ENCODE data around the gene SMIM44. TPM values are rescaled to one million over a fixed set of nuclear protein-coding genes. Genes with fewer than 3 reads are reported as not detected.

The SMIM44 gene
- total RNA-seq, 1 experiment from 2014 or later, result not detected

DNA sequence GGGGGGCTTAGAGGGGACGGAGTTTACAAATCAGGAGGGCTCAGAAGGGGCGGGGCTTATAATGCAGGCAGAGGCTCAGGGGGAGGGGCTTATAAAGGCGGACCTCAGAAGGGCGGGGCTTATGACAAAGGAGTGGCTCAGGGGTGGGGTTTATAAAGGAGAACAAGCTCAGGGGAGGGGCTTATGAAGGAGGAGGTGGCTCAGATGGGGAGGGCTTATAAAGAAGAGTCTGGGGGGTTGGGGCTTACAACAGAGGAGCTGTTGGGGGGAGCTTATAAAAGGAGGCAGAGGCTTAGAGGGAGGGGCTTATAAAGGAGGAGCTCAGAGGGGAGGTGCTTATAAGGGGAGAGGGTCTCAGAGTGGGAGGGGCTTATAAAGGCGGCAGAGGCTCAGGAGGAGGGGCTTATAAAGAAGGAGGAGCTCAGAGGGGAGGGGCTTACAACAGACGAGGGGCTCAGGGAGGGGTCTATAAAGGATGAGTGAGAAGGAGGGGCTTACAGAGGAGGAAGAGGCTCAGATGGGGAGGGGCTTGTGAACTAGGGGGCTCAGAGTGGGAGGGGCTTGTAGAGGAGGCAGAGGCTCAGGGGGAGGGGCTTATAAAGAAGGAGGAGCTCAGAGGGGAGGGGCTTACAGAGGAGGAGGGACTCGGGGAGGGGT is 3.9 kb downstream of the SMIM44 start:
- CTCF ChIA-PET, result interaction anchor here (0.6 kb wide), 1 partner anchor 15 kb away, joined by 20 read pairs; no protein-coding TSS in a partner anchor
- peaks cover 5% of the 10 kb centered on the region; the same call in 1 of the 2 replicates for H3K4me1 ChIP-seq (replicated peaks; ENCODE audit: insufficient read depth)
- no peaks in the 10 kb centered on the region for H3K79me2 ChIP-seq (ENCODE audit: low read depth)
- POLR2A ChIA-PET (ENCODE audit: unreplicated experiment), result no interaction called here
- no peaks in the 10 kb centered on the region for H3K27me3 ChIP-seq (ENCODE audit: insufficient read depth, low read depth)
- H2AFZ ChIP-seq, result no peak overlapping the region
- intact Hi-C loops (cut with micrococcal nuclease; ENCODE audit: unreplicated experiment), result no loop called here
- peaks cover 5% of the 10 kb centered on the region; the same call in 1 of the 2 replicates for H3F3A ChIP-seq (ENCODE audit: insufficient read depth, low read depth)
- no peak overlapping the region for H3K27ac ChIP-seq
- no peaks in the 10 kb centered on the region for H4K20me1 ChIP-seq (ENCODE audit: insufficient read depth)
- TF ChIP-seq EZH2 (IDR thresholded peaks at IDR 0.05; ENCODE audit: low read depth), result no peak
- TF ChIP-seq, protein P1, sequence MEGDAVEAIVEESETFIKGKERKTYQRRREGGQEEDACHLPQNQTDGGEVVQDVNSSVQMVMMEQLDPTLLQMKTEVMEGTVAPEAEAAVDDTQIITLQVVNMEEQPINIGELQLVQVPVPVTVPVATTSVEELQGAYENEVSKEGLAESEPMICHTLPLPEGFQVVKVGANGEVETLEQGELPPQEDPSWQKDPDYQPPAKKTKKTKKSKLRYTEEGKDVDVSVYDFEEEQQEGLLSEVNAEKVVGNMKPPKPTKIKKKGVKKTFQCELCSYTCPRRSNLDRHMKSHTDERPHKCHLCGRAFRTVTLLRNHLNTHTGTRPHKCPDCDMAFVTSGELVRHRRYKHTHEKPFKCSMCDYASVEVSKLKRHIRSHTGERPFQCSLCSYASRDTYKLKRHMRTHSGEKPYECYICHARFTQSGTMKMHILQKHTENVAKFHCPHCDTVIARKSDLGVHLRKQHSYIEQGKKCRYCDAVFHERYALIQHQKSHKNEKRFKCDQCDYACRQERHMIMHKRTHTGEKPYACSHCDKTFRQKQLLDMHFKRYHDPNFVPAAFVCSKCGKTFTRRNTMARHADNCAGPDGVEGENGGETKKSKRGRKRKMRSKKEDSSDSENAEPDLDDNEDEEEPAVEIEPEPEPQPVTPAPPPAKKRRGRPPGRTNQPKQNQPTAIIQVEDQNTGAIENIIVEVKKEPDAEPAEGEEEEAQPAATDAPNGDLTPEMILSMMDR (conservative IDR thresholded peaks at IDR 0.05), result no peak
- no peak for DNase-seq
- H3K36me3 ChIP-seq (ENCODE audit: low read depth), result no peaks in the 10 kb centered on the region
- no peaks in the 10 kb centered on the region for H3K9me2 ChIP-seq (ENCODE audit: insufficient read depth)
- no peak overlapping the region for H3K4me2 ChIP-seq
- H3K9me3 ChIP-seq (ENCODE audit: insufficient read depth, low read depth), result no peaks in the 10 kb centered on the region
- BruUV-seq (replicated peaks), result no TSS peak
- H3K4me3 ChIP-seq, result no peak overlapping the region

DNA sequence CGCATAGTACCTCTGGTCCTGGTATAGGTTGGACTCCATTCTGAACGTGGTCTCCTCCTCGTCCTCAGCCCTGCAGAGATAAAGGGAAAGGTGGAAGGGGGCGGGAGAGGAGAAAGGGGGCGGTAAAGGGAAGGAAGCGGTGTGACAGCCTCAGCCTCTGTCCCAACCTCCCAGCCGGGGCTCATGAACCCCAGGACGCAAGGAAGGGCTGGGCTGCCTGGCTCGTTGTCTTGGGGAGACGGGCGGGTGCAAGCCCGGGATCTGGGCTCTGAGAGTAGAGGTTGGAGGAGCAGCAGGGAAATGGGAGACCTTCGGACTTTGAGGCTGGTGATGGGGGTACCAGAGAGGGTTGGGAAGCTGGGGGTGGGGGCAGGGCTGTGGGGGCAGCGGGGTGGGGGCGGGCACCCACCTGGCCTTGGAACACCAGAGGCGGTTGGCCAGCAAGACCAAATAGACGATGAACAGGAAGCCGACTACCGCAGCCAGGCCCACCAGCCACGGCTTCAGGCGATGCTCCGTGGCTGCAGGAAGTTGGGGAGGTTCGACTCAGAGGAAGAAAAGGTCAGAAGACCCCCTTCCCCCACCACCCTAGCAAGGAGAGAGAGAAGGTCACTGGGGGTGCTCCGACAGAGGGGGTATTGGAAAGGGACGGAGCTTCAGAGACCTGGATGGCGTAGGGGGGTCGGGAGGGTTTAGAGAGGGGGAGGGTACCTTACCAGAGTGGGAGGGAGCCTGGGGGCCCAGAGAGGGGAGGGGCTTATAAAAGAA is 4.6 kb downstream of the SMIM44 start:
- Histone ChIP-seq H3K4me2 (no peak overlapping the region), H3K27me3 (ENCODE audit: insufficient read depth, low read depth) (no peaks in the 10 kb centered on the region), H4K20me1 (ENCODE audit: insufficient read depth) (no peaks in the 10 kb centered on the region), H3K36me3 (ENCODE audit: low read depth) (no peaks in the 10 kb centered on the region), H2AFZ (no peak overlapping the region), H3K4me1 (replicated peaks; ENCODE audit: insufficient read depth) (peaks cover 5% of the 10 kb centered on the region; the same call in 1 of the 2 replicates), H3K27ac (no peak overlapping the region), H3F3A (ENCODE audit: insufficient read depth, low read depth) (peaks cover 5% of the 10 kb centered on the region; the same call in 1 of the 2 replicates), H3K9me3 (ENCODE audit: insufficient read depth, low read depth) (no peaks in the 10 kb centered on the region), H3K9me2 (ENCODE audit: insufficient read depth) (no peaks in the 10 kb centered on the region), H3K79me2 (ENCODE audit: low read depth) (no peaks in the 10 kb centered on the region), H3K4me3 (no peak overlapping the region)
- DNase-seq, result no peak
- ChIA-PET POLR2A (ENCODE audit: unreplicated experiment) (no interaction called here), CTCF (interaction anchor here (0.6 kb wide), 1 partner anchor 14 kb away, joined by 20 read pairs; no protein-coding TSS in a partner anchor)
- TF ChIP-seq, protein P1 (conservative IDR thresholded peaks at IDR 0.05), result no peak
- no peak for TF ChIP-seq EZH2 (IDR thresholded peaks at IDR 0.05; ENCODE audit: low read depth)
- intact Hi-C loops (cut with micrococcal nuclease; ENCODE audit: unreplicated experiment), result no loop called here
- BruUV-seq (replicated peaks), result no TSS peak

DNA sequence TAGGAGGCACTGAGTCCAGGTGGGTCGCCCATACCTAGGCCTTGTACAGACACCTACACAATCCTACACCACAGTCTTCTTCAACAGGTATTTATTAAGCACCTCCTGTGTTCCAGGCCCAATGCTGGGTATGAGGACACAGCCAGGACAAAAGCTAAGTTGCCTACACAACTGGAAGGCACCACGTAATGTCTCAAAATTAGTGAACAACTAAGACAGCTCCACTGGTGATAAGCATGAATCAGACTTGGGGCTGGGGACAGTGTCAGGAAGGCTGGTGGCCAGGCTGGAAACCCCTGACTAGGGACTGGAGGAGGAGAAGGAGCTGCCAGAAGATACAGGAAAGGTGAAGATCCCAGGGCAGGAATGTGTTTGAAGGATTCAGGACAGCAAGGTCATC is 5.3 kb downstream of the SMIM44 start:
- Histone ChIP-seq H3F3A (ENCODE audit: insufficient read depth, low read depth) (peaks cover 5% of the 10 kb centered on the region; the same call in 1 of the 2 replicates), H3K4me1 (replicated peaks; ENCODE audit: insufficient read depth) (peaks cover 5% of the 10 kb centered on the region; the same call in 1 of the 2 replicates), H3K4me2 (no peak overlapping the region), H3K27me3 (ENCODE audit: insufficient read depth, low read depth) (no peaks in the 10 kb centered on the region), H3K79me2 (ENCODE audit: low read depth) (no peaks in the 10 kb centered on the region), H3K9me3 (ENCODE audit: insufficient read depth, low read depth) (no peaks in the 10 kb centered on the region), H3K4me3 (no peak overlapping the region), H3K9me2 (ENCODE audit: insufficient read depth) (no peaks in the 10 kb centered on the region), H4K20me1 (ENCODE audit: insufficient read depth) (no peaks in the 10 kb centered on the region), H3K36me3 (ENCODE audit: low read depth) (no peaks in the 10 kb centered on the region), H3K27ac (no peak overlapping the region), H2AFZ (no peak overlapping the region)
- TF ChIP-seq EZH2 (IDR thresholded peaks at IDR 0.05; ENCODE audit: low read depth), result no peak
- TF ChIP-seq, protein P1 (conservative IDR thresholded peaks at IDR 0.05), result no peak
- ChIA-PET POLR2A (ENCODE audit: unreplicated experiment) (no interaction called here), CTCF (no interaction called here)
- DNase-seq, result no peak
- intact Hi-C loops (cut with micrococcal nuclease; ENCODE audit: unreplicated experiment), result no loop called here
- BruUV-seq (replicated peaks), result no TSS peak

Data from PC-9 (cell line).